IMR-90 (cell line): ENCODE results near the gene IRF6. TPM values are rescaled to one million over a fixed set of nuclear protein-coding genes. Genes with fewer than 3 reads are reported as not detected.

ENCODE experiments used
- ATAC-seq: fragments of 200-7000 bp; cut with Tn5 transposase; 2 replicates; pipeline ENCODE4 v1.9.1; 2020; ENCODE audit warnings: low read depth, mild to moderate bottlenecking, moderate library complexity
- BruUV-seq: library from RNA; stranded (reverse); fragments of 400-500 nt; replicated peaks from 2 replicates; lab custom pipeline; 2021; lab: Mats Ljungman, UMichigan
- CTCF ChIA-PET: fragments of 300-600 bp; formaldehyde crosslinking; extraction: SDS; loops from one replicate; lab custom pipeline; 2021; ENCODE audit warnings: antibody characterized with exemption; lab: Yijun Ruan, JAX
- POLR2A ChIA-PET: fragments of 300-600 bp; sonication (Branson Sonifier 250); formaldehyde crosslinking; loops from one replicate; lab custom pipeline; 2022; ENCODE audit warnings: antibody characterized with exemption; ENCODE audit not compliant: unreplicated experiment; lab: Charles Lee
- DNase-seq: peaks from one replicate; pipeline ENCODE4 v3.0.0; 2013
- H2AFZ ChIP-seq: replicated peaks from 2 replicates; pipeline ENCODE3; 2013; ENCODE audit warnings: low read length, mild to moderate bottlenecking; ENCODE audit not compliant: poor library complexity
- H2AK5ac ChIP-seq: 2 replicates; pipeline ENCODE4 v1.6.1; 2013; ENCODE audit warnings: low read depth, low read length, inconsistent platforms
- H2AK9ac ChIP-seq: replicated peaks from 2 replicates; pipeline ENCODE3; 2013; ENCODE audit warnings: mild to moderate bottlenecking, low read depth, low read length, moderate library complexity; ENCODE audit not compliant: poor library complexity
- H2BK120ac ChIP-seq: 2 replicates; pipeline ENCODE4 v1.6.1; 2013; ENCODE audit warnings: low read depth, low read length, inconsistent platforms
- H2BK15ac ChIP-seq: 3 replicates; pipeline ENCODE4 v1.6.1; 2013; ENCODE audit warnings: low read depth, low read length, inconsistent platforms
- H2BK20ac ChIP-seq: 2 replicates; pipeline ENCODE4 v1.6.1; 2013; ENCODE audit warnings: low read depth, mild to moderate bottlenecking, inconsistent platforms, low read length, moderate library complexity
- H2BK5ac ChIP-seq: 2 replicates; pipeline ENCODE4 v1.6.1; 2013; ENCODE audit warnings: mild to moderate bottlenecking, low read depth, low read length, inconsistent platforms; ENCODE audit not compliant: poor library complexity, severe bottlenecking
- H3K14ac ChIP-seq: replicated peaks from 2 replicates; pipeline ENCODE4 v1.6.1; 2013; ENCODE audit warnings: low read depth, low read length, inconsistent platforms
- H3K18ac ChIP-seq: 2 replicates; pipeline ENCODE4 v1.6.1; 2013; ENCODE audit warnings: low read depth, low read length, control low read depth
- H3K23ac ChIP-seq: 2 replicates; pipeline ENCODE4 v1.6.1; 2013; ENCODE audit warnings: low read depth, low read length, inconsistent platforms
- H3K27ac ChIP-seq: 2 replicates; pipeline ENCODE4 v1.5.1; 2013; ENCODE audit warnings: mild to moderate bottlenecking, control low read depth, low read length; ENCODE audit not compliant: insufficient read depth
- H3K27me3 ChIP-seq: 2 replicates; pipeline ENCODE4 v1.6.1; 2013; ENCODE audit warnings: low read length; ENCODE audit not compliant: control insufficient read depth, insufficient read depth
- H3K36me3 ChIP-seq: 2 replicates; pipeline ENCODE4 v1.6.1; 2013; ENCODE audit warnings: low read length, mixed read lengths; ENCODE audit not compliant: control insufficient read depth, insufficient read depth
- H3K4ac ChIP-seq: 2 replicates; pipeline ENCODE4 v1.6.1; 2013; ENCODE audit warnings: low read depth, low read length, inconsistent platforms
- H3K4me1 ChIP-seq: 2 replicates; pipeline ENCODE4 v1.6.1; 2013; ENCODE audit warnings: low read length, mixed read lengths; ENCODE audit not compliant: control insufficient read depth, insufficient read depth
- H3K4me2 ChIP-seq: 2 replicates; pipeline ENCODE4 v1.6.1; 2013; ENCODE audit warnings: low read depth, mild to moderate bottlenecking, control low read depth, low read length, moderate library complexity
- H3K4me3 ChIP-seq: 2 replicates; pipeline ENCODE4 v1.5.1; 2013; ENCODE audit warnings: low read depth, mild to moderate bottlenecking, control low read depth, low read length, moderate library complexity; ENCODE audit not compliant: insufficient read depth
- H3K56ac ChIP-seq: 2 replicates; pipeline ENCODE4 v1.6.1; 2013; ENCODE audit warnings: low read length, inconsistent platforms; ENCODE audit not compliant: insufficient read depth; ENCODE audit errors: extremely low read depth
- H3K79me1 ChIP-seq, 2 experiments: 2 replicates each; pipeline ENCODE4 v1.6.1; 2013; ENCODE audit warnings: low read length in 2 of 2, inconsistent platforms in 1 of 2, low read depth in 1 of 2
- H3K9ac ChIP-seq: 2 replicates; pipeline ENCODE4 v1.6.1; 2013; ENCODE audit warnings: low read depth, low read length, control low read depth
- H3K9me1 ChIP-seq: 2 replicates; pipeline ENCODE4 v1.6.1; 2013; ENCODE audit warnings: low read length, inconsistent platforms; ENCODE audit not compliant: insufficient read depth
- H3K9me3 ChIP-seq: 2 replicates; pipeline ENCODE4 v1.6.1; 2013; ENCODE audit warnings: low read length; ENCODE audit not compliant: control insufficient read depth, insufficient read depth
- H4K20me1 ChIP-seq: 2 replicates; pipeline ENCODE4 v1.6.1; 2013; ENCODE audit warnings: low read length, inconsistent platforms; ENCODE audit not compliant: insufficient read depth
- H4K5ac ChIP-seq: 2 replicates; pipeline ENCODE4 v1.6.1; 2013; ENCODE audit warnings: mild to moderate bottlenecking, low read depth, low read length, control low read depth
- H4K8ac ChIP-seq, 2 experiments: 2 replicates each; pipeline ENCODE4 v1.6.1; 2013; ENCODE audit warnings: low read depth in 2 of 2, low read length in 2 of 2, control low read depth in 1 of 2, inconsistent platforms in 1 of 2
- H4K91ac ChIP-seq: 2 replicates; pipeline ENCODE4 v1.6.1; 2013; ENCODE audit warnings: low read depth, low read length, inconsistent platforms; ENCODE audit not compliant: insufficient read depth
- CHD1 ChIP-seq: IDR thresholded peaks from 2 replicates; pipeline ENCODE4 v1.6.1; 2012; ENCODE audit warnings: low read depth, low read length, improper control_type of control experiment
- MAFK ChIP-seq: IDR thresholded peaks from 2 replicates; pipeline ENCODE4 v1.6.1; 2012; ENCODE audit warnings: low read depth, low read length, improper control_type of control experiment
- POLR2A ChIP-seq: IDR thresholded peaks from 2 replicates; pipeline ENCODE4 v1.6.1; 2012; ENCODE audit warnings: mild to moderate bottlenecking, low read depth, low read length
- RCOR1 ChIP-seq: IDR thresholded peaks from 2 replicates; pipeline ENCODE4 v1.6.1; 2012; ENCODE audit warnings: mild to moderate bottlenecking, low read length, improper control_type of control experiment; ENCODE audit not compliant: insufficient replicate concordance
- WGBS, 2 experiments: methylation state at CpG; one replicate each; pipeline versions ENCODE4 v1.1.5 to v1.1.7; 2013; ENCODE audit warnings: missing lambda C conversion rate in 2 of 2; ENCODE audit not compliant: insufficient read length in 1 of 2; ENCODE audit errors: extremely low coverage in 2 of 2; 5-methylcytosine and 5-hydroxymethylcytosine counted together
- dilution Hi-C: fragments of 300-500 bp; cut with HindIII; formaldehyde crosslinking; loops from one replicate; pipeline ENCODE4 v1.14.3; 2018; ENCODE audit warnings: low sequenced_read_pairs; ENCODE audit not compliant: unreplicated experiment
- in situ Hi-C: fragments of 300-500 bp; cut with MboI; formaldehyde crosslinking; loops from 3 replicates; pipeline ENCODE4 v1.14.3; 2019; ENCODE audit warnings: low sequenced_read_pairs, inconsistent platforms, mixed read lengths
- intact Hi-C: fragments of 100-400 bp; cut with micrococcal nuclease; formaldehyde crosslinking; loops from 2 replicates; pipeline ENCODE4 v1.10.0; 2022
- polyA plus RNA-seq, 3 experiments: library from polyadenylated mRNA; depleted of rRNA; stranded (reverse); fragments of >200 nt; gene quantifications; 2 replicates each; pipeline ENCODE4 v1.2.3, GENCODE V29; 2012; ENCODE audit warnings: low replicate concordance in 1 of 3
- total RNA-seq: library from RNA; depleted of rRNA; stranded (reverse); fragments of >200 nt; gene quantifications from 2 replicates; pipeline ENCODE4 v1.2.3, GENCODE V29; 2012

IRF6 gene
- total and polyA plus RNA-seq, 2 of the 4 experiments (the other 2 are of a cell fraction), result 1.2 to 2.9 TPM

DNA sequence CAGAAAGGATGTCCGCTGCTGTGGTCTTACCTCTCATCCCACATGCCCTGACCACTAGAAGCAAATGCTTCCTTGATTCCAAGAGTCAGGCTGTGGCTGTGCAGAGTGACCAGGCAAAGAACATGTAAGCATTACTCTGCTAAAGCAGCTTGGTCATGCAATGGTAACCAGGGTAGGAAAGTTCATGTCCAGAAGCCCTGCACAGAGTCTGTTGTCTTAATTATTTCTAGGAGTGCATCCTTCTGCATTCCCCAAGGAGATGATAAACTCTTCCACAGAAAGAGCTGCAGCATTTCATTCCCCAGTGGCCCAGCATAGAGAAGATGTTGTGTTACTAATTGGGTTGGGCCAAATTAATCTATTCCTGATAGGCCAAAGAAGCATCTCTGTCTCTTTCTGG is 11.7 kb upstream of the IRF6 start:
- Histone ChIP-seq H3K56ac (no peak overlapping the region), H2BK120ac (no peak overlapping the region), H3K4me3 (no peak overlapping the region), H2AK9ac (no peak overlapping the region), H3K27ac (no peak overlapping the region), H3K9ac (no peak overlapping the region), H3K14ac (no peak overlapping the region), H3K4ac (no peak overlapping the region), H2AK5ac (no peak overlapping the region), H4K20me1 (no peaks in the 10 kb centered on the region), H2BK5ac (no peak overlapping the region), H2BK15ac (no peak overlapping the region), H4K91ac (no peak overlapping the region), H3K36me3 (no peaks in the 10 kb centered on the region), H3K9me1 (no peaks in the 10 kb centered on the region; the same call in 1 of the 2 replicates), H3K18ac (no peak overlapping the region), H3K4me1 (no peaks in the 10 kb centered on the region), H3K4me2 (no peak overlapping the region), H2BK20ac (no peak overlapping the region), H3K27me3 (no peaks in the 10 kb centered on the region), H2AFZ (no peak overlapping the region), H4K5ac (no peak overlapping the region), H3K23ac (no peak overlapping the region), H4K8ac (no peak overlapping the region), H3K9me3 (no peaks in the 10 kb centered on the region), H3K79me1 (no peaks in the 10 kb centered on the region)
- TF ChIP-seq RCOR1 (no peak), MAFK (no peak), POLR2A (no peak), CHD1 (no peak)
- BruUV-seq, result no TSS peak
- intact Hi-C loops, result no loop called here
- POLR2A ChIA-PET, result no interaction called here
- WGBS, 2 experiments, result no CpG with 5 or more reads among the region's 1 CpG
- in situ Hi-C loops, result no loop called here
- DNase-seq (no peak), ATAC-seq (no peak)
- CTCF ChIA-PET, result no interaction called here
- dilution Hi-C loops, result loop anchor here (25.0 kb wide), 1 partner anchor 170 kb away; no protein-coding TSS in a partner anchor
